H9 (cell line): ENCODE results near the gene NOL9. TPM values are rescaled to one million over a fixed set of nuclear protein-coding genes. Genes with fewer than 3 reads are reported as not detected.

ENCODE experiments used
- DNase-seq: peaks from one replicate; pipeline ENCODE4 v3.0.0-alpha.2; 2017
- H2AFZ ChIP-seq: one replicate; pipeline ENCODE4 v1.6.1; 2013; ENCODE audit warnings: mild to moderate bottlenecking, low read length, control low read depth, moderate library complexity
- H2AK5ac ChIP-seq: 2 replicates; pipeline ENCODE4 v1.6.1; 2013; ENCODE audit warnings: low read length, control low read depth, mixed read lengths; ENCODE audit not compliant: insufficient read length
- H2BK120ac ChIP-seq: one replicate; pipeline ENCODE4 v1.6.1; 2013; ENCODE audit warnings: low read depth, mild to moderate bottlenecking, low read length, control low read depth, inconsistent platforms; ENCODE audit not compliant: poor library complexity, severe bottlenecking
- H2BK12ac ChIP-seq: 2 replicates; pipeline ENCODE4 v1.6.1; 2013; ENCODE audit warnings: low read length, control low read depth, mixed read lengths, low read depth; ENCODE audit not compliant: insufficient read length
- H2BK15ac ChIP-seq: 2 replicates; pipeline ENCODE4 v1.6.1; 2013; ENCODE audit warnings: low read depth, low read length, control low read depth
- H2BK20ac ChIP-seq: one replicate; pipeline ENCODE4 v1.6.1; 2013; ENCODE audit warnings: low read depth, mild to moderate bottlenecking, low read length, control low read depth, inconsistent platforms; ENCODE audit not compliant: poor library complexity, severe bottlenecking
- H2BK5ac ChIP-seq: 2 replicates; pipeline ENCODE4 v1.6.1; 2013; ENCODE audit warnings: low read length, control low read depth, mixed read lengths; ENCODE audit not compliant: insufficient read length
- H3K14ac ChIP-seq: 2 replicates; pipeline ENCODE4 v1.6.1; 2013; ENCODE audit warnings: low read length, control low read depth; ENCODE audit not compliant: insufficient read depth
- H3K18ac ChIP-seq: 2 replicates; pipeline ENCODE4 v1.6.1; 2013; ENCODE audit warnings: low read depth, mild to moderate bottlenecking, mixed read lengths, low read length, control low read depth; ENCODE audit not compliant: insufficient read length
- H3K23ac ChIP-seq: 2 replicates; pipeline ENCODE4 v1.6.1; 2013; ENCODE audit warnings: low read length, control low read depth, mixed read lengths, low read depth; ENCODE audit not compliant: insufficient read length
- H3K23me2 ChIP-seq: 2 replicates; pipeline ENCODE4 v1.6.1; 2013; ENCODE audit warnings: low read depth, mild to moderate bottlenecking, mixed read lengths, low read length, control low read depth; ENCODE audit not compliant: insufficient read length, poor library complexity, severe bottlenecking
- H3K27ac ChIP-seq: 2 replicates; pipeline ENCODE4 v1.5.1; 2013; ENCODE audit warnings: low read length, control low read depth, mixed read lengths, low read depth; ENCODE audit not compliant: insufficient read length
- H3K27me3 ChIP-seq: 2 replicates; pipeline ENCODE4 v1.6.1; 2013; ENCODE audit warnings: low read length, control low read depth, inconsistent platforms; ENCODE audit not compliant: insufficient read depth
- H3K4ac ChIP-seq: 2 replicates; pipeline ENCODE4 v1.6.1; 2013; ENCODE audit warnings: low read depth, mild to moderate bottlenecking, control low read depth, inconsistent platforms, low read length, moderate library complexity
- H3K4me1 ChIP-seq: 2 replicates; pipeline ENCODE4 v1.6.1; 2013; ENCODE audit warnings: low read length, control low read depth, inconsistent platforms; ENCODE audit not compliant: insufficient read depth
- H3K4me2 ChIP-seq: 2 replicates; pipeline ENCODE4 v1.6.1; 2013; ENCODE audit warnings: low read length, control low read depth, mixed read lengths; ENCODE audit not compliant: insufficient read length, insufficient read depth
- H3K56ac ChIP-seq: 2 replicates; pipeline ENCODE4 v1.6.1; 2013; ENCODE audit warnings: low read depth, mild to moderate bottlenecking, mixed read lengths, low read length, control low read depth; ENCODE audit not compliant: insufficient read length
- H3K79me1 ChIP-seq: 2 replicates; pipeline ENCODE4 v1.6.1; 2013; ENCODE audit warnings: low read depth, mild to moderate bottlenecking, moderate library complexity, low read length, control low read depth, inconsistent platforms; ENCODE audit not compliant: insufficient read depth, poor library complexity, severe bottlenecking
- H3K79me2 ChIP-seq: 2 replicates; pipeline ENCODE4 v1.6.1; 2013; ENCODE audit warnings: low read length, control low read depth, inconsistent platforms; ENCODE audit not compliant: insufficient read depth
- H3K9ac ChIP-seq: 2 replicates; pipeline ENCODE4 v1.6.1; 2013; ENCODE audit warnings: low read length, control low read depth, mixed read lengths; ENCODE audit not compliant: insufficient read length; ENCODE audit errors: extremely low read depth
- H3K9me3 ChIP-seq: one replicate; pipeline ENCODE4 v1.6.1; 2013; ENCODE audit warnings: low read depth, low read length, inconsistent platforms; ENCODE audit not compliant: control insufficient read depth
- H3T11ph ChIP-seq: one replicate; pipeline ENCODE4 v1.6.1; 2013; ENCODE audit warnings: mild to moderate bottlenecking, low read length, control low read depth, inconsistent platforms
- H4K20me1 ChIP-seq: one replicate; pipeline ENCODE4 v1.6.1; 2013; ENCODE audit not compliant: control insufficient read depth, insufficient read length, insufficient read depth
- H4K5ac ChIP-seq: 2 replicates; pipeline ENCODE4 v1.6.1; 2013; ENCODE audit warnings: low read depth, mild to moderate bottlenecking, mixed read lengths, low read length, control low read depth; ENCODE audit not compliant: insufficient read length
- H4K8ac ChIP-seq: replicated peaks from 2 replicates; pipeline ENCODE4 v1.6.1; 2013; ENCODE audit warnings: low read length, control low read depth, mixed read lengths, low read depth; ENCODE audit not compliant: insufficient read length
- H4K91ac ChIP-seq: 2 replicates; pipeline ENCODE4 v1.6.1; 2013; ENCODE audit warnings: low read depth, mild to moderate bottlenecking, moderate library complexity, mixed read lengths, low read length, control low read depth; ENCODE audit not compliant: insufficient read length
- H3K27ac Mint-ChIP-seq, 3 experiments: 2 replicates in 2 of 3; 3 replicates in 1 of 3; pipeline ENCODE4 v1.8.0; 2020 to 2021; ENCODE audit warnings: mixed read lengths in 3 of 3, mild to moderate bottlenecking in 1 of 3, moderate library complexity in 1 of 3
- H3K27me3 Mint-ChIP-seq: 2 replicates; pipeline ENCODE4 v1.8.0; 2021; ENCODE audit warnings: low read depth, mild to moderate bottlenecking, moderate library complexity, mixed read lengths
- H3K36me3 Mint-ChIP-seq, 3 experiments: 2 replicates in 2 of 3; 3 replicates in 1 of 3; pipeline ENCODE4 v1.8.0; 2020 to 2021; ENCODE audit warnings: low read depth in 3 of 3, mixed read lengths in 3 of 3; ENCODE audit not compliant: insufficient read depth in 1 of 3
- H3K4me1 Mint-ChIP-seq, 2 experiments: 2 replicates each; pipeline ENCODE4 v1.8.0; 2020; ENCODE audit warnings: mixed read lengths in 2 of 2
- H3K4me3 Mint-ChIP-seq, 2 experiments: 2 replicates in 1 of 2; 3 replicates in 1 of 2; pipeline ENCODE4 v1.8.0; 2020 to 2021; ENCODE audit warnings: mild to moderate bottlenecking in 2 of 2, mixed read lengths in 2 of 2, moderate library complexity in 1 of 2
- H3K9me3 Mint-ChIP-seq, 2 experiments: 2 replicates in 1 of 2; 3 replicates in 1 of 2; pipeline ENCODE4 v1.8.0; 2020; ENCODE audit warnings: mild to moderate bottlenecking in 2 of 2, mixed read lengths in 2 of 2, moderate library complexity in 1 of 2
- CTCF ChIP-seq: fragments of 200-600 bp; sonication (generic); conservative IDR thresholded peaks from 3 replicates; pipeline ENCODE4 v1.8.0; 2021; ENCODE audit warnings: antibody characterized with exemption, mild to moderate bottlenecking
- WGBS: extraction: QIAGEN DNeasy Blood & Tissue Kit; methylation state at CpG from one replicate; pipeline ENCODE4 v1.1.7; 2013; ENCODE audit warnings: missing lambda C conversion rate, low lambda C conversion rate, mixed read lengths; ENCODE audit not compliant: insufficient read length; ENCODE audit errors: extremely low coverage; 5-methylcytosine and 5-hydroxymethylcytosine counted together
- total RNA-seq: library from RNA; stranded (reverse); gene quantifications from 2 replicates; pipeline ENCODE4 v1.2.1, GENCODE V29; 2021

NOL9 gene
- total RNA-seq, 1 experiment from 2014 or later = 50.4 TPM

- Histone ChIP-seq H3K23ac (no peak overlapping the region), H3T11ph (no peak overlapping the region), H3K4ac (no peak overlapping the region), H3K18ac (no peak overlapping the region), H3K79me2 (no peaks in the 10 kb centered on the region), H3K4me2 (peak overlapping the region; percentile 60), H2AFZ (no peak overlapping the region), H2BK120ac (no peak overlapping the region), H4K20me1 (no peaks in the 10 kb centered on the region), H4K8ac (no peak overlapping the region), H3K27me3 (no peaks in the 10 kb centered on the region), H3K9me3 (no peaks in the 10 kb centered on the region), H3K27ac (no peak overlapping the region), H2BK12ac (no peak overlapping the region), H3K4me1 (peaks cover 1% of the 10 kb centered on the region; the same call in 1 of the 2 replicates), H3K9ac (no peak overlapping the region), H2BK20ac (no peak overlapping the region), H2AK5ac (no peak overlapping the region), H2BK15ac (no peak overlapping the region), H3K14ac (0 out of 2 replicates have a peak overlapping the region, but pooled peaks have one; percentile 4), H4K91ac (no peak overlapping the region), H2BK5ac (no peak overlapping the region), H3K79me1 (no peaks in the 10 kb centered on the region), H3K23me2 (peaks cover 17% of the 10 kb centered on the region), H4K5ac (no peak overlapping the region), H3K56ac (no peak overlapping the region)
- H3K4me1 Mint-ChIP-seq = peaks cover 19 to 22% of the 10 kb centered on the region in 2 experiments
- H3K9me3 Mint-ChIP-seq = no peaks in the 10 kb centered on the region
- 0 out of 7 replicates have a peak overlapping the region, but pooled peaks of 1 of the 3 experiments have one; percentile 14 for H3K27ac Mint-ChIP-seq
- peak; percentile 88 for DNase-seq
- H3K27me3 Mint-ChIP-seq = peaks cover 4% of the 10 kb centered on the region
- H3K36me3 Mint-ChIP-seq = peaks cover 0 to 4% (median 0%) of the 10 kb centered on the region in 3 experiments; a peak in 1 of 7 replicates
- WGBS = no CpG with 5 or more reads among the region's 70 CpGs
- peak overlapping the region; percentile 76 to 83 for H3K4me3 Mint-ChIP-seq
- TF ChIP-seq CTCF = peak; percentile 49; the same call in 2 of the 3 replicates
These were observed 63.9 kb downstream of the NOL9 start for GRCh38 chr1:6490181-6491080.
